Suppressor macrophage treated with lipopolysaccharide for 4 hours (primary cell): Measurements from ENCODE around the gene ETV6.
A peak's percentile ranks its signal among the peaks of the same experiment; 100 is the strongest.

Source experiments
- DNase-seq: peaks from one replicate; pipeline ENCODE4 v3.0.0-alpha.2; 2020

ETV6 gene

GRCh38 chr12:11648514-11649412, 711 bp upstream of the ETV6 start:
- DNase-seq, result peak; percentile 91

GRCh38 chr12:11650286-11651281, 1.1 kb downstream of the ETV6 start:
- peak; percentile 73 for DNase-seq

GRCh38 chr12:11651381-11651780, 1.9 kb downstream of the ETV6 start:
- peak; percentile 49 for DNase-seq

GRCh38 chr12:11651785-11652184, 2.3 kb downstream of the ETV6 start:
- DNase-seq, result peak; percentile 64

GRCh38 chr12:11652351-11653040, 3.0 kb downstream of the ETV6 start:
- DNase-seq, result peak; percentile 93

GRCh38 chr12:11653215-11653753, 3.8 kb downstream of the ETV6 start:
- peak; percentile 86 for DNase-seq

- DNase-seq, result no peak
These were observed 4.9 kb downstream of the ETV6 start for GRCh38 chr12:11654338-11654737.

- no peak for DNase-seq
These were observed 5.3 kb downstream of the ETV6 start for GRCh38 chr12:11654802-11655201.

- no peak for DNase-seq
These were observed 6.4 kb downstream of the ETV6 start for GRCh38 chr12:11655842-11656241.

GRCh38 chr12:11656550-11656949, 7.1 kb downstream of the ETV6 start:
- peak; percentile 49 for DNase-seq

GRCh38 chr12:11657511-11657910, 8.0 kb downstream of the ETV6 start:
- DNase-seq, result peak; percentile 75

- DNase-seq, result no peak
These were observed 9.3 kb downstream of the ETV6 start for GRCh38 chr12:11658791-11659190.

GRCh38 chr12:11660624-11661023, 11.2 kb downstream of the ETV6 start:
- no peak for DNase-seq

- no peak for DNase-seq
These were observed 12.1 kb downstream of the ETV6 start for GRCh38 chr12:11661491-11662089.

- DNase-seq, result no peak
These were observed 12.9 kb downstream of the ETV6 start for GRCh38 chr12:11662369-11662768.

- DNase-seq, result no peak
These were observed 13.7 kb downstream of the ETV6 start for GRCh38 chr12:11663130-11663529.

GRCh38 chr12:11664101-11664500, 14.6 kb downstream of the ETV6 start:
- no peak for DNase-seq

- no peak for DNase-seq
These were observed 16.9 kb downstream of the ETV6 start for GRCh38 chr12:11666131-11667050.

GRCh38 chr12:11667171-11667570, 17.7 kb downstream of the ETV6 start:
- peak; percentile 55 for DNase-seq

GRCh38 chr12:11668611-11669010, 19.1 kb downstream of the ETV6 start:
- no peak for DNase-seq

GRCh38 chr12:11669348-11669747, 19.9 kb downstream of the ETV6 start:
- no peak for DNase-seq
